ENCODE data around the gene MYO3B.
A peak's percentile ranks its signal among the peaks of the same experiment; 100 is the strongest.
"Not testable (repeated sequence)": the region's sequence is repeated elsewhere in the genome, so short reads cannot be mapped to it uniquely, and the experiment has no call there.

MYO3B gene

GRCh38 chr2:170386554-170386953 lies 208.6 kb downstream of the MYO3B start:
- no peak for DNase-seq

DNA sequence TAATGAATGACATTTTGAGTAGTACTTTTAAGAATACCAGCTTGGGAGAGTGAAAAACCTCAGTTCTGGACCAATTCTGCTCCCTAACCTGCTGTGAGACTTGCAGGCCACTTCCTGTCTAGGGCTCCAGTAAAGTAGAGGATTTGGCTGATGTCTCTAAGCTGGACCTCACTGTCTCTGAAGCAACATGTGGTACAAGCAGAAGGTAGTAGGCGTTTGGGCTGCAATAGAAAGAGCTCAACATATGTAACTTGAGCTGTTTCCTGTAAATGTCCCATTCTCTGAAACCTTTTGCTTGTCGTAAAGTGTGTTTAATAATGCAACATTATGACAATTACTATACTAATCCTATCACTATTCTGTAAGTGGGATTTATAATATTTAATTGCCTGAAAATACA lies 213.1 kb downstream of the MYO3B start:
- no peak for DNase-seq

- no peak for DNase-seq
Measured at GRCh38 chr2:170391697-170392096, 213.8 kb downstream of the MYO3B start.

GRCh38 chr2:170393861-170394498 lies 216.0 kb downstream of the MYO3B start:
- DNase-seq, result no peak

- no peak for DNase-seq
Measured at GRCh38 chr2:170394641-170395387, 216.9 kb downstream of the MYO3B start.

DNA sequence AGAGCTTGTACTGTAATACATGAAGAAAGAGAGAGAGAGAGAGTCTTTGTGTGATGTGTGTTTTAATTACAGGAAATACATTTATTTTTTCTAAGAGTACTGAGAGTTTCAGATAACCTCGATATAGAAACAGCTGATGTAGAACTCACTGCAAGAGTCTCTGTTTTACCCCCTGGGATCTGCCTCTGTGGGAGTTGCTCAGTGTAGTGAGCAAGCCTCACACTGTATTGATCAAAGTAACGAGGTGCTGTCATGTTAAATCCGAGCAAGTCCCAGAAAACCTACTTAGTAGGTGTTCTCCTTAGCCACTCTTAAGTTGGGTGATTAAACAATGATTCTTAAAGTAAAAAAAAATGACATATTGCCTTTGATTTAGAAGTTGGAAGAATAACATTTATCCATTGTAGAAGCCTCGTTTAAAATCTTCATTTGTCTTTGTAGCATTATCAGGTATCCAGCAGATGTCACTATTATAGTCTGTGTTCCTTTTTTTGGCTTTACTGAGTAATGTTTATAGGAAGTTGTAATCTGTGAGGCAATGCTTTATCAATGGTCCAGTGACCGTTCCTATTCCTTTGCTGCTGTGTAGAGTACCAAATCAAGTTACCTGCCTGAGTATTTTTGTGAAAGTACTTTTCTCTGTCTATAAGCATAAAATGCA lies 219.0 kb downstream of the MYO3B start:
- DNase-seq, result peak; percentile 72

GRCh38 chr2:170401187-170401586 lies 223.2 kb downstream of the MYO3B start:
- DNase-seq, result no peak

DNA sequence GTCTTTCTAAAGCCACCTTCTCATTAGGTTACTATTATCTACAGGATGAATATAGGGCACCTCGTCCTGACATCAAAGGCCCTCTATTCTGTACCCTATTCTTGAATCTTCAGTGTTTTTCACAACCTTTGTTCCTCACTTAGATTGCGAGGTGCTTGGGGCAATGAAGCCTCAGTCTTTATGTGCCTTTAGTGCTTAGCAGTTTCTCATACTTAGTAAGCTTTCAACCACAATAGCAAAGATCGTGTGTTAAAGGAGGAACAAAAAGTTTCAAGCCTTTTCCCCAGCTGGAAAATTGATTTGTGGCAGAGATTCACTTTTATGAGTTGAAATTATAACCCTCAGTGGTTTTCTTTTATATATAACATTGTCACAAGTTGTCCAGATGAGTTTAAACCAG lies 226.9 kb downstream of the MYO3B start:
- no peak for DNase-seq

- DNase-seq, result no peak
Measured at GRCh38 chr2:170405326-170405725, 227.4 kb downstream of the MYO3B start.

DNA sequence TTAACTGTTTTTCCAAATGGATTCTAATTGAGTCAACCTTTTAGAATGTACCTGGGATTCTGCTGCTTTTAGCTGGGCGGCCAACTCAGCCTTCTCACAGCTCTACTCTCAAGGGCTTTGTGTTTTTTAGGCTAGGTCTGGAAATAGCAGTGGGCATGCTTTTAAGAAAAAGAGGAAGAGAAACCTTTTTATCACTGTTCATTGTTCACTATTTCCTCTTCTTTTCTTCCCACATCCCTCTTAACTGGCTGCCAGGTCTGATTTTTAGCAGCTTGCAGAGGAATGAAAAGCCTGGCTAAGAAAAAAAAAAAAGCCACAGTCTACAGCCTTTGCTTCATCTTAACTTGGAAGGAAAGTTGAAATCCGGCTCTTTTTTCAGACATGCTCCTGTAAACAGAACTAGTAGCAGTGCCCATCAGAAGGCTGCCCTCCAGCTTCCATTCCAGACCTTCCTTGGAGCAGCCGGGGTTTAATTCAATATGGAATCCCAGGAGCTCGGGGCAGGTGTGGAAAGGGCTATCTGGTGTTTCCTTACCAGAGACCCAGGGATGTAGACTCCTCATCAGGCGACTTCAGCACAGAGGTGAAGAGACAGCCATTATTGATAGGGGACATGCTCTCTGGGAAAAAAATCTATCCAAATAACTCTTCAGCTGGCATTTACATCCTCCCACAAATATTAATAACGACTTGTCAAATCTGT lies 230.7 kb downstream of the MYO3B start:
- no peak for DNase-seq

DNA sequence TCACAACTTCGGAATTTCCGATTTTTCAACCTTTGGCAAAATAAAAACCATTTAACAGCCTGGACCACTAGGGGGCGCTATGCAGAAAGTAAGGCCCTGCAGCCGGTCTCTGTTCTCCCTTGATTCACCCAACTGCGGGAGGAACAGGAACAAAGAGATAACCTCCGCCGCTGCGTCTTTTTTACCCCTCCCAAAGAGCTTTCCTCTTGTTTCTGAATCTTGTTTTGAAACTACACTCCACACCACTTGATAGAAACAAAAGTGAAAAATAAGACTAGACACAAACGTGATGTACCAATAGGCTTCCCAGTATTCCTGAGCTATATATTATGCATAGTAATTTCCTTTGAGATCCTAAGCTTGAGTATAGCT lies 231.2 kb downstream of the MYO3B start:
- peak; percentile 93 for DNase-seq

DNA sequence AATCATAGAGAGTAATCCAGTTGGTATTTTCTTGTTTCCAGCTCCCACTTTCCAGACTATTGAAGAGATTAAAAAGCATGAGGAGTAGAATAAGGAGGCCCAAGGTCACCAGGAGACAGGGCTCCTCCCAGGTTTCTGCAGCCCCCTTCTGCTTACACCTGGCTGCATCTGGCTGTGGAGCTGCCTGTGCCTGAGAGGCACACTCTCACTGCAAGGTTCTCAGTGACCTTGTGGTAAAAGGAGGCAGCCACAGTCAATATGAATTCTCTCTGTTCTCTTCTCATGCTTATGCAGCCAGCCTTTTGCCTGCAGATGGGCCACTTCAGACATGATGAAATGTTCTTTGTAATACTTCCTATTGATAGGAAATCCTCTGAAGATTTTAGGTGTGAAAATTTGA lies 233.7 kb downstream of the MYO3B start:
- no peak for DNase-seq

- DNase-seq, result no peak
Measured at GRCh38 chr2:170420961-170421687, 243.2 kb downstream of the MYO3B start.

GRCh38 chr2:170423919-170424318 lies 246.0 kb downstream of the MYO3B start:
- DNase-seq, result no peak

DNA sequence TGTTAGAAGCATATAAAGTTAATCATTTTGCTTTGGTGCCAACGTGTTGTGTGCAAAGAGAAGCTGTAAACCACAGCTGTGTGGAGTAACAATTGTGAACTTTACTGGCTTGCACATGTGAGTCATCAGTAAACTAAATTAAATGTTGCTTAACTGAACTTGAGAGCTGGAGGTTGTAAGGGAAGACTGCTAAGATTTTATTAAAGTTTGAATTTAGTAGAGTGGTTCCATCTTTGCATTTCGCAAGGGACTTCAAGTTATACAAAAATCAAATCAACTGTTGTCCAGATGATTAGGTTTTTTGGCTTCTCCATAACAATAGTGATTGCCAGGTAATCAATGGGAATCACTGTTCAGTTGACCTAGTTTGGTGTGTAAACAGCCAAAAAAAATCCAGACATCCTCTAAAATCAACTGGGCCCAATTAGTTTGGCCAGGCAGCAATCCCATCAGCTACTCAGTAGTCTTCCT lies 247.4 kb downstream of the MYO3B start:
- DNase-seq, result no peak

GRCh38 chr2:170428868-170429267 lies 250.9 kb downstream of the MYO3B start:
- no peak for DNase-seq

DNA sequence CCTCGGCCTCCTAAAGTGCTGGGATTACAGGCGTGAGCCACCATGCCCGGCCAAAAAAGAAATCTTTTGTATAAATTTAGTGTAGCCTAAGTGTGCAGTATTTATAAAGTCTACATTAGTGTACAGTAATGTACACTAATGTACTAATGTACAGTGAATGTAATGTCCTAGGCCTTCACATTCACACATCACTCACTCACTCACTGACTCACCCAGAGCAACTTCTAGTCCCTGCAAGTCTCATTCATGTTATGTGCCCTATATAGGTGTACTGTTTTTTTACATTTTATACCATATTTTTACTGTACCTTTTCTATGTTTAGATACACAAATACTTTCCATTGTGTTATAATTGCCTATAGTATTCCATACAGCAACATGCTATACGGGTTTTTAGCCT lies 254.9 kb downstream of the MYO3B start:
- no peak for DNase-seq

- no peak for DNase-seq
Measured at GRCh38 chr2:170433448-170433847, 255.5 kb downstream of the MYO3B start.

- not testable (repeated sequence) for DNase-seq
Measured at GRCh38 chr2:170434396-170434795, 256.4 kb downstream of the MYO3B start.

DNA sequence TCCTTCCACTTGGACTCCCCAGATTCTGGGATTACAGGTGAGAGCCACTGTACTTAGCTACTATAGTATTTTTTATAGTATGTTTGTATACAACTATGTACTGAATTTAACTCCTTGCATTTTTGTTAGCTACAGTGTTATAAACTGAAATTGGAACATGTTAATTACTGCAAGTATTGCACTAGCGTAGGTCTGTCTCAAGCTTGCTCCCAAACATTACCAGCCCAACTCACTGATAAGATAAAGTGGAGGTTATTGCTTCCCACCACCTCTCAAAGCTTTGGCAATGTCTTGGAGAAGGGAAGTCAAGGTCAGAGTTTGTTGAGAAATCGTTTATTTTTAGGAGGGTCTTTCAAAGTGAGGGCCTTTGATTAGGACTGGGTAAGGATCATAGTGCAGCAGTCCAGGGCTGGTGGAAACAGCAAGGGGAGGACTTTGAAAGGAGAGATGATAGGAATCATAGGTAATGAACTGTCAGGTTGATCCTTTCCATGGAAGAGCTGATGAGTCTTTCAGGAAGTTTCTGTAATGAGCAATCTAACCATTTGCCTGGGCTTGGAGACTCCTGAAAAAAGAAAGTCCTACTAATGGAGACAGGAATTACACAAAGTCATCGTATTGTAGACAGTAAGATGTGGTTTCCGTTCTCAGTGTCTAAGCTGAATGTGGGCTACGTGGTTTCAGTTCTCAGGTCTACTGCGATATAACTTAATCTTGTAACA lies 257.1 kb downstream of the MYO3B start:
- DNase-seq, result no peak

GRCh38 chr2:170436077-170436943 lies 258.4 kb downstream of the MYO3B start:
- DNase-seq, result no peak

Measured in NCI-H510A treated with DMSO at 0.1 percent for 48 hours (cell line).